GM06990 (cell line): ENCODE data around the gene SEC14L5.

Experiments used
- DNase-seq: peaks from one replicate; pipeline ENCODE4 v3.0.0-alpha.2; 2011; ENCODE audit not compliant: insufficient read length; ENCODE audit errors: extremely low read depth
- H3K27me3 ChIP-seq: replicated peaks from 2 replicates; pipeline ENCODE4 v1.6.0; 2011; ENCODE audit warnings: low read length; ENCODE audit not compliant: control insufficient read depth, insufficient read depth
- H3K36me3 ChIP-seq: 2 replicates; pipeline ENCODE4 v1.5.1; 2011; ENCODE audit warnings: low read length; ENCODE audit not compliant: control insufficient read depth, insufficient read depth
- H3K4me3 ChIP-seq: replicated peaks from 2 replicates; pipeline ENCODE4 v1.5.1; 2011; ENCODE audit warnings: low read depth, mild to moderate bottlenecking, control low read depth, low read length
- CTCF ChIP-seq: IDR thresholded peaks from 2 replicates; pipeline ENCODE4 v1.5.1; 2011; ENCODE audit warnings: low read length, control low read depth, mild to moderate bottlenecking, inconsistent platforms; ENCODE audit not compliant: insufficient read depth, poor library complexity, severe bottlenecking

SEC14L5 gene

GRCh38 chr16:5027575-5028235, 69.6 kb downstream of the SEC14L5 start:
- no peak for DNase-seq
- H3K4me3 ChIP-seq: no peak overlapping the region
- no peak for TF ChIP-seq CTCF
- peaks cover 1% of the 10 kb centered on the region for H3K36me3 ChIP-seq
- H3K27me3 ChIP-seq: no peaks in the 10 kb centered on the region

- no peaks in the 10 kb centered on the region for H3K27me3 ChIP-seq
- no peak overlapping the region for H3K4me3 ChIP-seq
- no peak for TF ChIP-seq CTCF
- peaks cover 1% of the 10 kb centered on the region for H3K36me3 ChIP-seq
- no peak for DNase-seq
Observed at GRCh38 chr16:5028950-5029475, 70.9 kb downstream of the SEC14L5 start.

- Histone ChIP-seq H3K4me3 (no peak overlapping the region), H3K36me3 (peaks cover 1% of the 10 kb centered on the region), H3K27me3 (no peaks in the 10 kb centered on the region)
- TF ChIP-seq CTCF: no peak
- DNase-seq: no peak
Observed at GRCh38 chr16:5030251-5030870, 72.2 kb downstream of the SEC14L5 start.

- H3K4me3 ChIP-seq: no peak overlapping the region
- DNase-seq: no peak
- TF ChIP-seq CTCF: no peak
- no peaks in the 10 kb centered on the region for H3K27me3 ChIP-seq
- peaks cover 1% of the 10 kb centered on the region for H3K36me3 ChIP-seq
Observed at GRCh38 chr16:5031601-5032000, 73.5 kb downstream of the SEC14L5 start.

GRCh38 chr16:5032748-5033167, 74.6 kb downstream of the SEC14L5 start:
- Histone ChIP-seq H3K36me3 (no peaks in the 10 kb centered on the region; the same call in none of the 2 replicates), H3K4me3 (peak overlapping the region; percentile 94), H3K27me3 (no peaks in the 10 kb centered on the region)
- TF ChIP-seq CTCF: no peak
- no peak for DNase-seq
